HUES6 (cell line): Measurements from ENCODE around the gene NLRP6.
A peak's percentile ranks its signal among the peaks of the same experiment; 100 is the strongest.
"Not testable (repeated sequence)": the region's sequence is repeated elsewhere in the genome, so short reads cannot be mapped to it uniquely, and the experiment has no call there.

Experiments used
- H3K27ac ChIP-seq: 2 replicates; pipeline ENCODE4 v1.7.0; 2013; ENCODE audit warnings: low read depth, mild to moderate bottlenecking, low read length, inconsistent platforms
- H3K27me3 ChIP-seq: 2 replicates; pipeline ENCODE4 v1.6.1; 2013; ENCODE audit warnings: low read length; ENCODE audit not compliant: control insufficient read depth, insufficient read depth
- H3K36me3 ChIP-seq: 2 replicates; pipeline ENCODE4 v1.6.1; 2013; ENCODE audit warnings: low read length; ENCODE audit not compliant: control insufficient read depth, insufficient read depth
- H3K4me1 ChIP-seq: 2 replicates; pipeline ENCODE4 v1.6.1; 2013; ENCODE audit warnings: low read length; ENCODE audit not compliant: control insufficient read depth, insufficient read depth
- H3K4me3 ChIP-seq: 2 replicates; pipeline ENCODE4 v1.5.1; 2013; ENCODE audit warnings: low read depth, low read length
- H3K9ac ChIP-seq: one replicate; pipeline ENCODE4 v1.6.1; 2013; ENCODE audit warnings: mild to moderate bottlenecking, low read length
- H3K9me3 ChIP-seq: 2 replicates; pipeline ENCODE4 v1.6.1; 2013; ENCODE audit warnings: low read depth, low read length; ENCODE audit not compliant: control insufficient read depth, insufficient read depth

The NLRP6 gene

DNA sequence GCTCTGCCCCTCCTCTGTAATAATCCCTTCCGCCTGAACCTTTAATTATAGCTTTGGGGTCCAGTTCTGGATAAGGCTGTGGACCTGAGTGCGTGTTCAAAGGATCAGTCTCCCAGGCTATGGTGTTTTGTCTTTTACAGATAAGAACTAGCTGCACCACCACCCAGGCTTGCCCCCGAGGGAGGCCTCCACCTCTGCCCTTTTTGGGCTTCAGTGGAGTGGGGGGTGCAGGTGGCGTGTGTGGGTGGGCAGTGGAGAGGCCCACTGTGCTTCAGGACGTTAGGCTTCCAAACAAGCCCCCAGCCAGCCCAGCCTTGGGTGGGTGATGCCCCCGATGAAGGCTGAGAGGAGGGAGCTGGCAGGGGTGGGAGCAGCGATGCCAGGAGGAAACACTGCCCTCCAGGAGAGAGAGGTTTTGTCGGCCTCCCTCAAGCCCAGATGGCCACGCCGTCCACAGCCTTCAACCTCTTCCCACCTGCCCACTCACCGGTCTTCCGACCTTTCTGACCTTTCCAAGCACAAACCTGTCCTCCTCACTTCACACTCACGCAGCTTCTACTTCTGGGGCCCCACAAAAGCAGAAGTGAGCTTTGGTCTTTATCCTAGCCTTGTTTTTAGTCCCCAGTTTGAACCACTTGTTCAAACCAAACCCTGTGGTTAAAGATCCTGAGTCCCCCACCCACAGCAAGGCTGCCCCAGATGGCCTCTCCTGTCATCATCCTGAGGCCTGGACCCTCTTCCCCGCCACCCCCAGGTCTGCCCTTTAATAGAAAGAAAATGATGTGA lies 21.1 kb upstream of the NLRP6 start:
- Histone ChIP-seq H3K9ac (peak overlapping the region; percentile 5), H3K27me3 (no peaks in the 10 kb centered on the region), H3K27ac (no peak overlapping the region)

DNA sequence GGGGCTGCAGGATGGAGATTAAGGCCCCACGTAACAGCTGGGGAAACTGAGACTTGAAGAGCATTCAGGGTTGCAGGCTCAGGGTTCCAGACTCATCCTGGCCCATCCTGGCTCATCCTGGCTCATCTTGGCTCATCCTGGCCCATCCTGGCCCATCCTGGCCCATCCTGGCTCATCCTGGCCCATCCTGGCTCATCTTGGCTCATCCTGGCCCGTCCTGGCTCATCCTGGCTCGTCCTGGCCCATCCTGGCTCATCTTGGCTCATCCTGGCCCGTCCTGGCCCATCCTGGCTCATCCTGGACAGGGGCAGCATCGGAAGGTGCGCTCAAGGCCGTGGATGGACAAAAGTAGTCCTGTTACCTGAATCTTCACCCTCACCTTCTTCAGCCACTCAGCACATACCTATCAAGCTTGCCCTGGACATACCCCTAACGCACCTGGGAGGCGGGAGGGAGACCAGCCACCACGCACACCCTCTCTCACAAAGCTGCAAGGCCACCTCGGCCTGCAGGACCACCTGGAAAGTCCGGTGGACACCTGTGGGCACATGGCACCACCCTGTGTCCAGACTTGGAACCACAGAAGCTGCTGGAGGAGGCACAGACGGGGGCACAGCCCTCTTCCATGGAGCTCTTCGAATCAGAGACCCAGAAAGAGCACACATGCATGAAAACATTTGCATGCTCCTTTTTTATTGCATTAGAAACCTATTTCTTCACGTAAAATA lies 20.3 kb upstream of the NLRP6 start:
- Histone ChIP-seq H3K4me3 (no peak overlapping the region), H3K9ac (no peak overlapping the region), H3K27me3 (no peaks in the 10 kb centered on the region), H3K27ac (no peak overlapping the region), H3K9me3 (peaks cover 7% of the 10 kb centered on the region; the same call in 1 of the 2 replicates), H3K36me3 (peaks cover 10% of the 10 kb centered on the region), H3K4me1 (no peaks in the 10 kb centered on the region)

More for the DNA sequence above, 21.1 kb upstream of the NLRP6 start:
- H3K9me3 ChIP-seq, result peaks cover 5% of the 10 kb centered on the region; the same call in 1 of the 2 replicates
- no peak overlapping the region for H3K4me3 ChIP-seq
- H3K36me3 ChIP-seq, result peaks cover 18% of the 10 kb centered on the region
- H3K4me1 ChIP-seq, result no peaks in the 10 kb centered on the region

GRCh38 chr11:259413-259812 lies 18.8 kb upstream of the NLRP6 start:
- no peaks in the 10 kb centered on the region for H3K4me1 ChIP-seq
- no peak overlapping the region for H3K4me3 ChIP-seq
- no peaks in the 10 kb centered on the region for H3K36me3 ChIP-seq
- H3K9me3 ChIP-seq, result peaks cover 7% of the 10 kb centered on the region; the same call in 1 of the 2 replicates
- no peak overlapping the region for H3K9ac ChIP-seq
- H3K27me3 ChIP-seq, result no peaks in the 10 kb centered on the region
- no peak overlapping the region for H3K27ac ChIP-seq

DNA sequence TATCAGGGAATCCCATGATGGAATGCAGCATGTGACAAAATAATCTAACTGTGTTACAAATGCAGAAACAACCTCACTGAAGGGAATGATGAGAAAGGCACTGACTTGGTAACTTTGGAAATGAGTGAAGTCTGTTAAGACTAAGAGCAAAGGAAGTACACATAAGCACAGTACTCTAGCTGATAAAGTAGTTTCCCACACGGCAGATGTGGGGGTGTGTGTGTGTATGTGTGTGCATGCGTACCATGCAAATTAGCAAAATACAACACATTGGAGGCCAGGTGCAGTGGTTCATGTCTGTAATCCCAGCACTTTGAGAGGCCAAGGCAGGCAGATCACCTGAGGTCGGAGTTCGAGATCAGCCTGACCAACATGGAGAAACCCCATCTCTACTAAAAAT lies 16.6 kb upstream of the NLRP6 start:
- Histone ChIP-seq H3K9me3 (peaks cover 13% of the 10 kb centered on the region; the same call in 1 of the 2 replicates), H3K4me1 (no peaks in the 10 kb centered on the region), H3K36me3 (no peaks in the 10 kb centered on the region), H3K27ac (no peak overlapping the region), H3K9ac (no peak overlapping the region), H3K4me3 (no peak overlapping the region), H3K27me3 (no peaks in the 10 kb centered on the region)

- Histone ChIP-seq H3K27ac (no peak overlapping the region), H3K36me3 (no peaks in the 10 kb centered on the region), H3K9ac (no peak overlapping the region)
Measured at GRCh38 chr11:266676-267439, 11.3 kb upstream of the NLRP6 start.

GRCh38 chr11:267491-267994 lies 10.7 kb upstream of the NLRP6 start:
- H3K27me3 ChIP-seq, result no peaks in the 10 kb centered on the region
- no peak overlapping the region for H3K27ac ChIP-seq
- peaks cover 9% of the 10 kb centered on the region; the same call in 1 of the 2 replicates for H3K9me3 ChIP-seq
- no peak overlapping the region for H3K9ac ChIP-seq
- peaks cover 11% of the 10 kb centered on the region; the same call in 1 of the 2 replicates for H3K4me1 ChIP-seq
- H3K36me3 ChIP-seq, result no peaks in the 10 kb centered on the region
- peak overlapping the region; percentile 50 for H3K4me3 ChIP-seq

More at GRCh38 chr11:266676-267439, 11.3 kb upstream of the NLRP6 start:
- peaks cover 11% of the 10 kb centered on the region; the same call in 1 of the 2 replicates for H3K4me1 ChIP-seq
- no peak overlapping the region for H3K4me3 ChIP-seq
- H3K27me3 ChIP-seq, result no peaks in the 10 kb centered on the region
- H3K9me3 ChIP-seq, result peaks cover 12% of the 10 kb centered on the region; the same call in 1 of the 2 replicates

DNA sequence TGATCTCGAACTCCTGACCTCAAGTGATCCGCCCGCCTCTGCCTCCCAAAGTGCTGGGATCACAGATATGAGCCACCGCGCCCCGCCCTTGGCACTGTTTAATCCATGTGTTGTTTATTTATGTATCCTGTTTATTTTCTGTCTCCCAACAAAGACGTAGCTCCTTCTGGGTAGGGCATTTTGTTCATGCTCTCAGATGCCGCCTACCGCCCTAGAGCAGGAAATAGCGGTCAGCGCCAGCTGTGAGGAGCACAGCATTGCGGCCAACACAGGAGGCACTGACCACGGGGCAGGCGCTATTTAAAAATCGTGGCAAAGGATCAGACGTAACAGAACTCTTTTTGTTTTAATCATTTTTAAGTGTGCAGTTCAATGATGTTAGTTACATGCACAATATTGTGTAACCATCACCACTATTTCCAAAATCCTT lies 9.5 kb upstream of the NLRP6 start:
- not testable (repeated sequence) for H3K27me3 ChIP-seq, H3K36me3 ChIP-seq, H3K27ac ChIP-seq, H3K9ac ChIP-seq, H3K9me3 ChIP-seq
- H3K4me3 ChIP-seq, result peak overlapping the region; percentile 2; the same call in 1 of the 2 replicates
- H3K4me1 ChIP-seq, result peaks cover 11% of the 10 kb centered on the region; the same call in 1 of the 2 replicates

DNA sequence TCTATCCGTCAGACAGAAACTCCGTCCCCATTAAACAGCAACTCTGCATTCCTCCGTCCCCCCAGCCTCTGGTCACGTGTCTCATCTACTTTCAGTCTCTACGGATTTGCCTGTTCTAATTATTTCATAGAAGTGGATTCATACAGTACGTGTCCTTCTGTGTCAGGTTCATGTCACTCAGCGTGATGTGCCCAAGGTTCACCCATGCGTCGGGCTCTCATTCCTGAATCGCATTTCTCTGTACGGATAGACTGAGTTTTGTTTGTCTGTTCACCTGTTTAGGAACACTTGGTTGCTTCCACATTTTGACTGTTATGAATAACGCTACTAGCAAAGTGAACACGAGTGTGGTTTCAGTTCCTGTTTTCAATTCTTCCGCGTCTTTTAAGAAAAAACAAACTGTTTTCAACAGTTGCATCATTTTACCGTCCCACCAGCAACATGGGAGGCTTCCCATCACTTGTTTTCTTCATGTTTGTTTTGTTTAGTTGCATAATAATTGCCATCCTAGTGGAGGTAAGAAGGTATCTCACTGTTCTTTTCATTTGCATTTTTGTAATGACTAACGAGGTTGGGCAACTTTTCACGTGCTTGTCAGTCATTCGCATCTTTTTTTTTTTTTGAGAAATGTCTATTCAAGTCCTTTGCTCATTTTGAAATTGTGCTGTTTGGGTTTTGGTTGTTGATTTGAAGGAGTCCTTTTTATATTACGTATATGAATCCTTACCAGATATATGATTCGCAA lies 8.9 kb upstream of the NLRP6 start:
- Histone ChIP-seq H3K4me1 (peaks cover 11% of the 10 kb centered on the region; the same call in 1 of the 2 replicates), H3K27ac (no peak overlapping the region), H3K9ac (no peak overlapping the region), H3K9me3 (peaks cover 9% of the 10 kb centered on the region; the same call in 1 of the 2 replicates), H3K27me3 (no peaks in the 10 kb centered on the region), H3K36me3 (no peaks in the 10 kb centered on the region), H3K4me3 (peak overlapping the region; percentile 2; the same call in 1 of the 2 replicates)

DNA sequence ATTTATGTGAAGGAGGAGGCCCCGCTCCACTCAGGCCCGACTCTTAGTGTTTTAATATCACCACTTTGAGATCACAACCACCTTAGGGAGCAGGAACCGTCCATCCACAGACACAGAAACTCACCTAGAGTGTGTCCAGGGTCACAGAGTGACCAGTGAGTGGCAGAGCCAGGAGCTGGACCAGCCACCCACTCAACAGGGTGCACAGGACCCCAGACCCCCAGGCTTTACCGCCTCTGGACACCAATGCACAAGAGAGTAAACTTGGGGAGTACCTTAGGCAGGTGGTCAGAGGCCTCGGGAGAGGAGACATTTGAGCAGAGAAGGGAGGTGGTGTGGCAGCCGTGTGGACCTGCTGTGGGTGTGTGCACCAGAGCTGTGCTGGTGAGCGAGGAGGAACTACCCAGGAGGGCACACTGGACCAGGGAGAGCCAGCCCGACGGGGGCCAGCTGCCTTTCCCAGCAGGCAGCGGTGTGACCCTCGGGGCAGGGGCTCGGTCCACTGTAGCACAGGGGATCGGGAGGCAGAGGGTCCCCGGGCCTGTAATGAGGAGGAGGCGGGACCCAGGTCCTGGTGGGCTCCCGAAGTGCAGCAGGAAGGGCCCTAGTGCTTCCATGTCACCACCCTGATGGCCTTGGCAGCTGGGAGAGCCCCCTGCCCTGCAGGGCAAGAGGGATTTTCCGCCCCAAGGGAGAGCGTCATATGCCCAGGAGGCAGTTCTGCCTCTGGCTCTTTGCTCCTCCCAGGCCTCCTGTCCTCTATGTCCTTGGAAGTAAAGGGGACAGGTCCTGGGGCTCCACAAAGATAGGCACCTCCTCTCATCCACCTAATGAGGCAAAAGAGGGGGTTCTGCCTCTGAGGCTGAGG lies 7.5 kb upstream of the NLRP6 start:
- Histone ChIP-seq H3K36me3 (no peaks in the 10 kb centered on the region), H3K27ac (no peak overlapping the region), H3K9ac (no peak overlapping the region), H3K4me1 (peaks cover 11% of the 10 kb centered on the region; the same call in 1 of the 2 replicates), H3K27me3 (no peaks in the 10 kb centered on the region), H3K4me3 (no peak overlapping the region), H3K9me3 (peaks cover 9% of the 10 kb centered on the region; the same call in 1 of the 2 replicates)
